K562 (cell line): ENCODE measurements around the gene RSU1. TPM values are rescaled to one million over a fixed set of nuclear protein-coding genes. Genes with fewer than 3 reads are reported as not detected.

Experiments used
- ATAC-seq: fragments of 200-7000 bp; cut with Tn5 transposase; 3 replicates; pipeline ENCODE4 v1.9.1; 2020; ENCODE audit warnings: moderate library complexity
- BruUV-seq: library from RNA; stranded (reverse); fragments of 400-500 nt; replicated peaks from 2 replicates; lab custom pipeline; 2021; lab: Mats Ljungman, UMichigan
- CTCF ChIA-PET: fragments of 300-600 bp; formaldehyde crosslinking; extraction: SDS; loops from one replicate; lab custom pipeline; 2021; ENCODE audit warnings: low intra/inter-chr PET ratio; lab: Yijun Ruan, JAX
- POLR2A ChIA-PET: fragments of 300-600, 350-650 bp; sonication (Branson Sonifier 250); formaldehyde crosslinking; extraction: SDS; loops from one replicate; lab custom pipeline; 2021; ENCODE audit warnings: antibody characterized with exemption, inconsistent platforms; lab: Yijun Ruan, JAX
- DNase-seq, 4 experiments: peaks; one replicate each; pipeline versions ENCODE4 v3.0.0 to v3.0.0-alpha.2; 2011 to 2018; ENCODE audit warnings: low spot score in 3 of 4, mixed read lengths in 3 of 4; ENCODE audit errors: extremely low read depth in 1 of 4
- FAIRE-seq: peaks from 2 replicates; lab custom pipeline; 2011; peaks lifted over from hg19 to GRCh38; lab: Jason Lieb, UNC
- H2AFZ ChIP-seq: 2 replicates; pipeline ENCODE4 v1.6.0; 2011; ENCODE audit warnings: low read depth, low read length, control low read depth, inconsistent platforms
- H3K27ac ChIP-seq: fragments of 200-600 bp; 3 replicates; pipeline ENCODE4 v1.8.0; 2011; ENCODE audit warnings: low read depth, mild to moderate bottlenecking, control low read depth, inconsistent platforms, low read length, moderate library complexity, mixed read lengths; ENCODE audit errors: extremely low read depth
- H3K27me3 ChIP-seq, 2 experiments: fragments of 300-600 bp in 1 of 2; 2 replicates in 1 of 2; 3 replicates in 1 of 2; pipeline versions ENCODE4 v1.6.0 to v1.8.0; 2011; ENCODE audit warnings: inconsistent platforms in 2 of 2, low read length in 2 of 2, mild to moderate bottlenecking in 1 of 2, mixed read lengths in 1 of 2, moderate library complexity in 1 of 2; ENCODE audit not compliant: control insufficient read depth in 2 of 2, insufficient read depth in 2 of 2
- H3K36me3 ChIP-seq: fragments of 300-600 bp; 3 replicates; pipeline ENCODE4 v1.8.0; 2011; ENCODE audit warnings: mild to moderate bottlenecking, low read length, inconsistent platforms; ENCODE audit not compliant: control insufficient read depth, insufficient read depth
- H3K4me1 ChIP-seq, 2 experiments: fragments of 200-600 bp in 1 of 2; replicated peaks in 1 of 2; 2 replicates in 1 of 2; 3 replicates in 1 of 2; pipeline versions ENCODE4 v1.5.1 to v1.8.0; 2011; ENCODE audit warnings: inconsistent platforms in 2 of 2, low read length in 2 of 2, mild to moderate bottlenecking in 1 of 2, mixed read lengths in 1 of 2, moderate library complexity in 1 of 2; ENCODE audit not compliant: control insufficient read depth in 2 of 2, insufficient read depth in 2 of 2
- H3K4me2 ChIP-seq: 2 replicates; pipeline ENCODE4 v1.6.1; 2011; ENCODE audit warnings: low read length, control low read depth, inconsistent platforms, mixed read lengths; ENCODE audit not compliant: insufficient read depth
- H3K4me3 ChIP-seq: fragments of 200-600 bp; sonication (generic), shearing (Covaris generic); 2 replicates; pipeline ENCODE4 v1.5.1; 2016; ENCODE audit warnings: control low read depth, inconsistent platforms
- H3K79me2 ChIP-seq: fragments of 200-600 bp; 3 replicates; pipeline ENCODE4 v1.8.0; 2011; ENCODE audit warnings: low read length, inconsistent platforms; ENCODE audit not compliant: control insufficient read depth, insufficient read depth
- H3K9ac ChIP-seq, 2 experiments: 2 replicates each; pipeline versions ENCODE4 v1.6.0 to v1.6.1; 2011; ENCODE audit warnings: low read depth in 2 of 2, low read length in 2 of 2, control low read depth in 1 of 2, inconsistent platforms in 1 of 2, mild to moderate bottlenecking in 1 of 2, mixed read lengths in 1 of 2; ENCODE audit not compliant: insufficient read depth in 1 of 2
- H3K9me1 ChIP-seq: one replicate; pipeline ENCODE4 v1.6.0; 2011; ENCODE audit warnings: inconsistent platforms, mild to moderate bottlenecking, low read length, moderate library complexity; ENCODE audit not compliant: control insufficient read depth, insufficient read depth
- H3K9me3 ChIP-seq: replicated peaks from 2 replicates; pipeline ENCODE4 v1.5.1; 2011; ENCODE audit warnings: low read depth, low read length, inconsistent platforms; ENCODE audit not compliant: control insufficient read depth, insufficient read depth
- H4K20me1 ChIP-seq: replicated peaks from 2 replicates; pipeline ENCODE4 v1.6.1; 2011; ENCODE audit warnings: low read length, inconsistent platforms, mixed read lengths; ENCODE audit not compliant: control insufficient read depth, insufficient read depth
- BRD9 ChIP-seq: fragments of 450-650 bp; IDR thresholded peaks from 2 replicates; pipeline ENCODE4 v1.6.1; 2018; ENCODE audit warnings: low read depth; ENCODE audit not compliant: partially characterized antibody
- CGGBP1 ChIP-seq: fragments of 250-450 bp; sonication (Bioruptor Pico); IDR thresholded peaks from 2 replicates; pipeline ENCODE4 v1.9.0; 2021; ENCODE audit warnings: mild to moderate bottlenecking
- CHD1 ChIP-seq: fragments of 200-600 bp; sonication (generic); IDR thresholded peaks from one replicate; pipeline ENCODE4 v1.6.1; 2012; ENCODE audit warnings: mild to moderate bottlenecking, moderate library complexity, low read length, inconsistent platforms
- CREM ChIP-seq: IDR thresholded peaks from 2 replicates; pipeline ENCODE4 v1.6.1; 2014; ENCODE audit warnings: antibody characterized with exemption, low read depth
- DLX4 ChIP-seq: fragments of 250-450 bp; sonication (Bioruptor Pico); IDR thresholded peaks from 2 replicates; pipeline ENCODE4 v1.6.1; 2021; ENCODE audit warnings: mild to moderate bottlenecking
- GABPB1 ChIP-seq: sonication (generic); formaldehyde crosslinking; IDR thresholded peaks from 2 replicates; pipeline ENCODE4 v1.8.0; 2022; ENCODE audit warnings: mild to moderate bottlenecking, missing genetic modification reagents
- MITF ChIP-seq: IDR thresholded peaks from 2 replicates; pipeline ENCODE4 v1.6.1; 2014; ENCODE audit warnings: antibody characterized with exemption
- NCOA2 ChIP-seq, 2 experiments: fragments of 450-650 bp; IDR thresholded peaks; 2 replicates each; pipeline ENCODE4 v1.6.1; 2018; ENCODE audit warnings: mild to moderate bottlenecking in 2 of 2, moderate library complexity in 1 of 2; ENCODE audit not compliant: partially characterized antibody in 2 of 2
- PHTF2 ChIP-seq: fragments of 250-450 bp; sonication (Bioruptor Pico); IDR thresholded peaks from 2 replicates; pipeline ENCODE4 v1.5.0; 2021; ENCODE audit warnings: mild to moderate bottlenecking
- WHSC1 ChIP-seq: IDR thresholded peaks from one replicate; pipeline ENCODE4 v1.6.1; 2012; ENCODE audit warnings: low read length, control low read depth, inconsistent platforms
- ZBED1 ChIP-seq: IDR thresholded peaks from 2 replicates; pipeline ENCODE4 v1.6.1; 2014
- ZBTB17 ChIP-seq: fragments of 450-650 bp; formaldehyde crosslinking; IDR thresholded peaks from 2 replicates; pipeline ENCODE4 v1.4.0; 2020; ENCODE audit warnings: mild to moderate bottlenecking
- ZNF449 ChIP-seq: fragments of 250-450 bp; sonication (Bioruptor Pico); IDR thresholded peaks from 2 replicates; pipeline ENCODE4 v1.8.0; 2022; ENCODE audit warnings: moderate library complexity, mild to moderate bottlenecking, inconsistent platforms
- WGBS: fragments of 100-300 bp; shearing (Covaris generic); methylation state at CpG from one replicate; pipeline ENCODE4 v1.1.6; 2016; ENCODE audit warnings: low coverage, mixed read lengths; ENCODE audit not compliant: insufficient coverage; ENCODE audit errors: missing lambda C conversion rate; 5-methylcytosine and 5-hydroxymethylcytosine counted together
- in situ Hi-C: fragments of 300-500 bp; cut with MboI; formaldehyde crosslinking; loops from 4 replicates; pipeline ENCODE4 v1.15.0; 2018; ENCODE audit warnings: inconsistent platforms, mixed read lengths
- intact Hi-C: fragments of 100-400 bp; cut with micrococcal nuclease; formaldehyde crosslinking; loops from 2 replicates; pipeline ENCODE4 v1.14.2; 2022
- polyA plus RNA-seq, 8 experiments: library from polyadenylated mRNA; depleted of rRNA in 4 of 8; stranded (reverse) in 5 of 8; unstranded in 3 of 8; fragments of >200 nt; fragmentation: Nextera tagmentation in 2 of 8; fragmentation: Illumina TruSeq in 1 of 8; extraction: Ambion mirVana in 2 of 8; extraction: Trizol in 1 of 8; gene quantifications; 2 replicates each; pipeline versions ENCODE4 v1.2.1 to v1.2.3, GENCODE V29; 2011 to 2014; ENCODE audit warnings: inconsistent platforms in 1 of 8, missing spikeins in 1 of 8
- total RNA-seq, 7 experiments: library from RNA; depleted of rRNA in 6 of 7; stranded (reverse); fragments of >200 nt in 6 of 7; fragmentation: Illumina TruSeq in 2 of 7; extraction: Trizol in 2 of 7; gene quantifications; 2 replicates each; pipeline versions ENCODE4 v1.2.1 to v1.2.3, GENCODE V29; 2011 to 2021; ENCODE audit warnings: low replicate concordance in 1 of 7

RSU1 gene
- total and polyA plus RNA-seq, 9 of the 15 experiments (the other 6 are each of a cell fraction or from before 2014, with no cell fraction given), result 18.8 to 67.3 (median 31.5) TPM

- H3K4me1 ChIP-seq, result no peaks in the 10 kb centered on the region
- no peak overlapping the region for H3K4me3 ChIP-seq
- H4K20me1 ChIP-seq, result no peaks in the 10 kb centered on the region
- 30% methylated on average over 6 of the region's 6 CpGs for WGBS
- no TSS peak for BruUV-seq
- POLR2A ChIA-PET, result interaction anchor here (0.6 kb wide), 1 partner anchor 1033 kb away, joined by 4 read pairs; no protein-coding TSS in a partner anchor
- ATAC-seq (no peak), FAIRE-seq (no peak)
- peaks cover 0 to 2% of the 10 kb centered on the region in 2 experiments; a peak in 2 of 5 replicates for H3K27me3 ChIP-seq
- no peak overlapping the region for H3K9ac ChIP-seq
- H3K36me3 ChIP-seq, result no peaks in the 10 kb centered on the region
- no peak overlapping the region for H3K4me2 ChIP-seq
- intact Hi-C loops, result loop anchor here (5.0 kb wide), 1 partner anchor 1370 kb away; no protein-coding TSS in a partner anchor
- TF ChIP-seq WHSC1 (no peak), NCOA2 (IDR thresholded peaks at IDR 0.05; ENCODE audit: partially characterized antibody in 2 of 2) (no peak), PHTF2 (no peak), BRD9 (no peak)
- TF ChIP-seq, all 486 proteins: peak for 0
- CTCF ChIA-PET, result no interaction called here
- in situ Hi-C loops, result loop anchor here (5.0 to 25.0 kb wide), 5 partner anchors 410 to 1390 kb away; no protein-coding TSS in a partner anchor
- Histone ChIP-seq H3K79me2 (no peaks in the 10 kb centered on the region), H2AFZ (no peak overlapping the region), H3K9me3 (no peaks in the 10 kb centered on the region), H3K9me1 (no peaks in the 10 kb centered on the region), H3K27ac (no peak overlapping the region)
- no peak for DNase-seq
Measured at GRCh38 chr10:16847644-16848043, 30.4 kb upstream of the RSU1 start.

- Histone ChIP-seq H2AFZ (no peak overlapping the region), H3K4me3 (no peak overlapping the region), H3K9ac (no peak overlapping the region), H3K27me3 (peaks cover 0 to 2% of the 10 kb centered on the region in 2 experiments; a peak in 2 of 5 replicates), H3K79me2 (no peaks in the 10 kb centered on the region), H3K27ac (no peak overlapping the region), H3K9me3 (no peaks in the 10 kb centered on the region), H3K4me2 (no peak overlapping the region), H3K36me3 (no peaks in the 10 kb centered on the region), H4K20me1 (no peaks in the 10 kb centered on the region), H3K4me1 (no peaks in the 10 kb centered on the region), H3K9me1 (no peaks in the 10 kb centered on the region)
- intact Hi-C loops (loop anchor here (5.0 kb wide), 1 partner anchor 1372 kb away; no protein-coding TSS in a partner anchor), in situ Hi-C loops (loop anchor here (5.0 to 25.0 kb wide), 5 partner anchors 412 to 1392 kb away; no protein-coding TSS in a partner anchor)
- FAIRE-seq (no peak), ATAC-seq (no peak), DNase-seq (no peak)
- ChIA-PET CTCF (interaction anchor here (3.1 kb wide), 1 partner anchor 412 kb away, joined by 36 read pairs; no protein-coding TSS in a partner anchor), POLR2A (interaction anchor here (0.5 to 0.9 kb wide), 4 partner anchors 18 to 1004 kb away, joined by 3 to 4 read pairs (median 3); no protein-coding TSS in a partner anchor)
- BruUV-seq, result no TSS peak
- TF ChIP-seq MITF, result no peak
- no peak for TF ChIP-seq DLX4 (CRISPR knock-in tag)
- TF ChIP-seq GABPB1 (CRISPR knock-in tag), result no peak
- TF ChIP-seq ZBTB17 (CRISPR knock-in tag), result no peak
- no peak for TF ChIP-seq ZNF449 (CRISPR knock-in tag)
- no peak for TF ChIP-seq ZBED1
- TF ChIP-seq CGGBP1 (CRISPR knock-in tag), result no peak
- no peak for TF ChIP-seq CREM
- no peak for TF ChIP-seq CHD1
Measured at GRCh38 chr10:16845248-16845647, 28.0 kb upstream of the RSU1 start.
